Activated CD4-positive, alpha-beta T cell treated with anti-CD3 and anti-CD28 coated beads, Interleukin-2, amount 50 U/mL, for 4 hours (primary cell): ENCODE results near the gene C17orf58.

Experiments used
- DNase-seq, 2 experiments: peaks; one replicate each; pipeline ENCODE4 v3.0.0-alpha.2; 2020

The C17orf58 gene

GRCh38 chr17:67947325-67947813 lies 48.9 kb downstream of the C17orf58 start:
- no peak for DNase-seq

- no peak for DNase-seq
Measured at GRCh38 chr17:67946513-67946912, 49.8 kb downstream of the C17orf58 start.

GRCh38 chr17:67944035-67944434 lies 52.2 kb downstream of the C17orf58 start:
- DNase-seq, result no peak

GRCh38 chr17:67942810-67943209 lies 53.5 kb downstream of the C17orf58 start:
- no peak for DNase-seq
